Measurements from ENCODE around the gene KDELR3. TPM values are rescaled to one million over a fixed set of nuclear protein-coding genes. Genes with fewer than 3 reads are reported as not detected.

Gene KDELR3
- total and polyA plus RNA-seq, 2 of the 8 experiments (the other 6 are each of a cell fraction or from before 2014, with no cell fraction given), result 7.9 to 13.0 TPM

DNA sequence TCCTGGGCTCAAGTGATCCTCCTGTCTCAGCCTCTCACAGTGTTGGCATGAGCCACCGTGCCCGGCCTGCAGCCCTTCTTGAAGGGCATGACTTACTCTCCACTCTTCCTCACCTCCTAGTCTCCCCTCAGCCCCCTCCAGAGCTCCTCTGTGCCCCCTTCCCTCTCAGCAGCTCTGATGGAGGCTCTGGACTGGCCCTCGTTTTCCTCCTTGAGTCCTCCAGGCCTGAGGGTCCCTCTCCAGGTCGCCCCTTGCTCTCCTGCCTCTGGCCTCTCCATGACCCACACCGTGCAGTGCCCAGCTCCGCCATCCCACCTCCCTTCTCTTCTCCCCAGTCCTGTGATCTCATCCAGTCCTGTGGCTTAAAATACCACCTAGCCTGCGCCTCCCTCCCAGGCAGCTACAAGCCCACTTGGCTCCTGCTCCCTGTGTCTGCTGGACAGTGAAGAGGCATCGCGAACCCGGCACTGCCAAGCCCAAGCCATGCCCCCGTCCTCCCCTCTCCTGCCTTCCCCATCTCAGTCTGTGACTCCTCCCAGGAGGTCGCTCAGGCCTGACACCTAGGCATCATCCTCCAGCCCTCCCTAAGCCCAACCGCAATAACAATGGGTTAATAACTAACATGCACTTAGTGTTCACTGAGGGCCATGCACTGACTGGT lies 24.8 kb upstream of the KDELR3 start (continued):
- TF ChIP-seq RFX5 (IDR thresholded peaks at IDR 0.05; ENCODE audit: borderline replicate concordance, low read depth, low read length), result no peak
- TF ChIP-seq SP1 (IDR thresholded peaks at IDR 0.05; ENCODE audit: low read depth, low read length), result no peak
- no peak for TF ChIP-seq HDAC2 (IDR thresholded peaks at IDR 0.05; ENCODE audit: borderline replicate concordance in 1 of 2, low read depth in 2 of 2, low read length in 2 of 2)
- no peak for TF ChIP-seq KDM4A (IDR thresholded peaks at IDR 0.05; ENCODE audit: low read depth, low read length, severe bottlenecking)
- no peak for TF ChIP-seq MAX (IDR thresholded peaks at IDR 0.05)
- no peak for TF ChIP-seq RBBP5 (IDR thresholded peaks at IDR 0.05; ENCODE audit: borderline replicate concordance, low read depth, low read length)
